Measurements from ENCODE around the gene KLK5. TPM values are rescaled to one million over a fixed set of nuclear protein-coding genes. Genes with fewer than 3 reads are reported as not detected.

The KLK5 gene
- polyA plus RNA-seq, 1 donor (not counting 4 experiments of a cell fraction or from before 2014, with no cell fraction given) = 477 TPM

- H3K79me2 ChIP-seq (ENCODE audit: control insufficient read depth, insufficient read depth, low read length) = no peaks in the 10 kb centered on the region
- H3K27ac ChIP-seq (ENCODE audit: control insufficient read depth, insufficient read depth, low read length) = no peak overlapping the region
- H3K4me1 ChIP-seq (ENCODE audit: control insufficient read depth, extremely low read depth, insufficient read depth, low read length) = peaks cover 40% of the 10 kb centered on the region
- H4K20me1 ChIP-seq (ENCODE audit: control insufficient read depth, extremely low read depth, insufficient read depth, low read length) = no peaks in the 10 kb centered on the region
- TF ChIP-seq CTCF (optimal IDR thresholded peaks at IDR 0.05 in 1 of 3, IDR thresholded peaks at IDR 0.05 in 1 of 3, conservative IDR thresholded peaks at IDR 0.05 in 1 of 3; ENCODE audit: extremely low read depth in 1 of 3, insufficient read depth in 2 of 3, low read length in 3 of 3) (no peak), EZH2 (IDR thresholded peaks at IDR 0.05; ENCODE audit: low read length) (no peak)
- H3K4me3 ChIP-seq (ENCODE audit: control insufficient read depth in 2 of 3, extremely low read depth in 1 of 3, insufficient read depth in 2 of 3, low read depth in 1 of 3, low read length in 3 of 3) = no peak overlapping the region
- H3K36me3 ChIP-seq (ENCODE audit: control insufficient read depth in 2 of 2, extremely low read depth in 1 of 2, insufficient read depth in 2 of 2, low read length in 2 of 2) = no peaks in the 10 kb centered on the region
- FAIRE-seq = no peak
- H3K27me3 ChIP-seq (ENCODE audit: control insufficient read depth, extremely low read depth, insufficient read depth, low read length) = no peaks in the 10 kb centered on the region
- dilution Hi-C loops (cut with MboI; ENCODE audit: extremely low pct_ligation_motif_present, low sequenced_read_pairs) = no loop called here
- H3K9me3 ChIP-seq (ENCODE audit: control insufficient read depth, low read depth, low read length) = no peaks in the 10 kb centered on the region
- H3K4me2 ChIP-seq (ENCODE audit: control insufficient read depth, extremely low read depth, insufficient read depth, low read depth, low read length) = no peak overlapping the region
- no peaks in the 10 kb centered on the region for H3K9me1 ChIP-seq (ENCODE audit: control insufficient read depth, extremely low read depth, insufficient read depth, low read length)
- H2AFZ ChIP-seq (ENCODE audit: control insufficient read depth, low read length) = no peak overlapping the region
- H3K9ac ChIP-seq (ENCODE audit: control insufficient read depth, extremely low read depth, insufficient read depth, low read length) = no peak overlapping the region
- no peak for DNase-seq (ENCODE audit: low read depth, low spot score)
These were observed 24.0 kb downstream of the KLK5 start for GRCh38 chr19:50928831-50929230.

GRCh38 chr19:50926144-50926543 lies 26.7 kb downstream of the KLK5 start:
- Histone ChIP-seq H4K20me1 (ENCODE audit: control insufficient read depth, extremely low read depth, insufficient read depth, low read length) (no peaks in the 10 kb centered on the region), H3K9me1 (ENCODE audit: control insufficient read depth, extremely low read depth, insufficient read depth, low read length) (no peaks in the 10 kb centered on the region), H2AFZ (ENCODE audit: control insufficient read depth, low read length) (no peak overlapping the region), H3K4me3 (ENCODE audit: control insufficient read depth in 2 of 3, extremely low read depth in 1 of 3, insufficient read depth in 2 of 3, low read depth in 1 of 3, low read length in 3 of 3) (no peak overlapping the region), H3K4me1 (ENCODE audit: control insufficient read depth, extremely low read depth, insufficient read depth, low read length) (peaks cover 27% of the 10 kb centered on the region), H3K27me3 (ENCODE audit: control insufficient read depth, extremely low read depth, insufficient read depth, low read length) (no peaks in the 10 kb centered on the region), H3K36me3 (ENCODE audit: control insufficient read depth in 2 of 2, extremely low read depth in 1 of 2, insufficient read depth in 2 of 2, low read length in 2 of 2) (no peaks in the 10 kb centered on the region), H3K79me2 (ENCODE audit: control insufficient read depth, insufficient read depth, low read length) (no peaks in the 10 kb centered on the region), H3K9ac (ENCODE audit: control insufficient read depth, extremely low read depth, insufficient read depth, low read length) (no peak overlapping the region), H3K4me2 (ENCODE audit: control insufficient read depth, extremely low read depth, insufficient read depth, low read depth, low read length) (no peak overlapping the region), H3K27ac (ENCODE audit: control insufficient read depth, insufficient read depth, low read length) (no peak overlapping the region), H3K9me3 (ENCODE audit: control insufficient read depth, low read depth, low read length) (no peaks in the 10 kb centered on the region)
- no peak for FAIRE-seq
- no peak for DNase-seq (ENCODE audit: low read depth, low spot score)
- dilution Hi-C loops (cut with MboI; ENCODE audit: extremely low pct_ligation_motif_present, low sequenced_read_pairs) = no loop called here
- TF ChIP-seq CTCF (optimal IDR thresholded peaks at IDR 0.05 in 1 of 3, IDR thresholded peaks at IDR 0.05 in 1 of 3, conservative IDR thresholded peaks at IDR 0.05 in 1 of 3; ENCODE audit: extremely low read depth in 1 of 3, insufficient read depth in 2 of 3, low read length in 3 of 3) = no peak
- no peak for TF ChIP-seq EZH2 (IDR thresholded peaks at IDR 0.05; ENCODE audit: low read length)

Data from keratinocyte (primary cell).